ENCODE results near the gene HLA-DRA.

GRCh38 chr6:32483968-32484613 lies 44.4 kb downstream of the HLA-DRA start:
- TF ChIP-seq CTCF (conservative IDR thresholded peaks at IDR 0.05 in 1 of 2, IDR thresholded peaks at IDR 0.05 in 1 of 2; ENCODE audit: low read depth in 1 of 2, low read length in 2 of 2) (no peak), EZH2 (IDR thresholded peaks at IDR 0.05; ENCODE audit: low read length, missing control alignments) (no peak)
